Measurements from ENCODE around the gene CAPN10. TPM values are rescaled to one million over a fixed set of nuclear protein-coding genes. Genes with fewer than 3 reads are reported as not detected.
A peak's percentile ranks its signal among the peaks of the same experiment; 100 is the strongest.

CAPN10 gene
- total RNA-seq, 1 experiment from 2014 or later, result 27.8 TPM

- Mint-ChIP-seq H3K4me1 (ENCODE audit: low read depth, unreplicated experiment) (no peaks in the 10 kb centered on the region), H3K27ac (ENCODE audit: unreplicated experiment) (no peak overlapping the region), H3K9me3 (ENCODE audit: unreplicated experiment) (no peaks in the 10 kb centered on the region), H3K27me3 (ENCODE audit: insufficient read depth, unreplicated experiment) (no peaks in the 10 kb centered on the region), H3K4me3 (ENCODE audit: unreplicated experiment) (no peak overlapping the region), H3K36me3 (ENCODE audit: insufficient read depth, unreplicated experiment) (no peaks in the 10 kb centered on the region)
- intact Hi-C loops (cut with micrococcal nuclease; ENCODE audit: unreplicated experiment), result no loop called here
- ChIA-PET CTCF (no interaction called here), POLR2A (no interaction called here)
- no peaks in the 10 kb centered on the region for H3K9me3 ChIP-seq
- DNase-seq, result peak; percentile 32 to 33
- no TSS peak for BruUV-seq (replicated peaks)
- no peaks in the 10 kb centered on the region for H3K27me3 ChIP-seq (replicated peaks; ENCODE audit: control insufficient read depth, insufficient read depth, low read length)
- no peaks in the 10 kb centered on the region for H3K4me1 ChIP-seq
- H3K4me3 ChIP-seq (ENCODE audit: low read depth, low read length), result no peak overlapping the region
- TF ChIP-seq, protein P1, sequence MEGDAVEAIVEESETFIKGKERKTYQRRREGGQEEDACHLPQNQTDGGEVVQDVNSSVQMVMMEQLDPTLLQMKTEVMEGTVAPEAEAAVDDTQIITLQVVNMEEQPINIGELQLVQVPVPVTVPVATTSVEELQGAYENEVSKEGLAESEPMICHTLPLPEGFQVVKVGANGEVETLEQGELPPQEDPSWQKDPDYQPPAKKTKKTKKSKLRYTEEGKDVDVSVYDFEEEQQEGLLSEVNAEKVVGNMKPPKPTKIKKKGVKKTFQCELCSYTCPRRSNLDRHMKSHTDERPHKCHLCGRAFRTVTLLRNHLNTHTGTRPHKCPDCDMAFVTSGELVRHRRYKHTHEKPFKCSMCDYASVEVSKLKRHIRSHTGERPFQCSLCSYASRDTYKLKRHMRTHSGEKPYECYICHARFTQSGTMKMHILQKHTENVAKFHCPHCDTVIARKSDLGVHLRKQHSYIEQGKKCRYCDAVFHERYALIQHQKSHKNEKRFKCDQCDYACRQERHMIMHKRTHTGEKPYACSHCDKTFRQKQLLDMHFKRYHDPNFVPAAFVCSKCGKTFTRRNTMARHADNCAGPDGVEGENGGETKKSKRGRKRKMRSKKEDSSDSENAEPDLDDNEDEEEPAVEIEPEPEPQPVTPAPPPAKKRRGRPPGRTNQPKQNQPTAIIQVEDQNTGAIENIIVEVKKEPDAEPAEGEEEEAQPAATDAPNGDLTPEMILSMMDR (IDR thresholded peaks at IDR 0.05; ENCODE audit: insufficient read depth in 1 of 2, low read depth in 1 of 2, low read length in 1 of 2, severe bottlenecking in 1 of 2, unreplicated experiment in 1 of 2), result no peak
- no peaks in the 10 kb centered on the region; the same call in 1 of the 2 replicates for H3K36me3 ChIP-seq (ENCODE audit: control insufficient read depth, insufficient read depth, low read length)
Observed at GRCh38 chr2:240595381-240596079, 9.0 kb downstream of the CAPN10 start.

DNA sequence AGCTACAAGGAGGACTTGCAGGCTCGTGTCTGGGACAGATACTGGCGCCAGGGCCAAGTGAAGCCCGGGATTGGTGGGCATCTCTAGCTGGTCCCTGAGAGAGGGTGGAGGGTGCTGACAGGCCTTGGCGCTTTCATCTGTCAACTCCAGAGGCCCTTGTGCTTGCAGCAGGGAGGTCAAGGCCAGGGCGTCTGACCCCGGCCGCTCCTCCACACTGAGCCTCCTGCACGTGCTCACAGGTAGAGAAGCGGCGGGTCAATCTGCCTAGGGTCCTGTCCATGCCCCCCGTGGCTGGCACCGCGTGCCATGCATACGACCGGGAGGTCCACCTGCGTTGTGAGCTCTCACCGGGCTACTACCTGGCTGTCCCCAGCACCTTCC, 9.5 kb downstream of the CAPN10 start:
- DNase-seq, result peak in 1 of 2 experiments; percentile 14
- H3K27me3 ChIP-seq (replicated peaks; ENCODE audit: control insufficient read depth, insufficient read depth, low read length), result no peaks in the 10 kb centered on the region
- no peaks in the 10 kb centered on the region for H3K27me3 Mint-ChIP-seq (ENCODE audit: insufficient read depth, unreplicated experiment)
- ChIA-PET POLR2A (no interaction called here), CTCF (interaction anchor here (1.0 kb wide), 1 partner anchor 9 kb away, joined by 3 read pairs; no protein-coding TSS in a partner anchor)
- H3K4me1 Mint-ChIP-seq (ENCODE audit: low read depth, unreplicated experiment), result no peaks in the 10 kb centered on the region
- H3K9me3 ChIP-seq, result no peaks in the 10 kb centered on the region
- BruUV-seq (replicated peaks), result no TSS peak
- no peaks in the 10 kb centered on the region; the same call in 1 of the 2 replicates for H3K36me3 ChIP-seq (ENCODE audit: control insufficient read depth, insufficient read depth, low read length)
- intact Hi-C loops (cut with micrococcal nuclease; ENCODE audit: unreplicated experiment), result no loop called here
- H3K9me3 Mint-ChIP-seq (ENCODE audit: unreplicated experiment), result no peaks in the 10 kb centered on the region
- TF ChIP-seq, protein P1 (IDR thresholded peaks at IDR 0.05; ENCODE audit: insufficient read depth in 1 of 2, low read depth in 1 of 2, low read length in 1 of 2, severe bottlenecking in 1 of 2, unreplicated experiment in 1 of 2), result no peak
- H3K27ac Mint-ChIP-seq (ENCODE audit: unreplicated experiment), result no peak overlapping the region
- no peaks in the 10 kb centered on the region for H3K4me1 ChIP-seq
- no peak overlapping the region for H3K4me3 Mint-ChIP-seq (ENCODE audit: unreplicated experiment)
- H3K4me3 ChIP-seq (ENCODE audit: low read depth, low read length), result no peak overlapping the region
- no peaks in the 10 kb centered on the region for H3K36me3 Mint-ChIP-seq (ENCODE audit: insufficient read depth, unreplicated experiment)

DNA sequence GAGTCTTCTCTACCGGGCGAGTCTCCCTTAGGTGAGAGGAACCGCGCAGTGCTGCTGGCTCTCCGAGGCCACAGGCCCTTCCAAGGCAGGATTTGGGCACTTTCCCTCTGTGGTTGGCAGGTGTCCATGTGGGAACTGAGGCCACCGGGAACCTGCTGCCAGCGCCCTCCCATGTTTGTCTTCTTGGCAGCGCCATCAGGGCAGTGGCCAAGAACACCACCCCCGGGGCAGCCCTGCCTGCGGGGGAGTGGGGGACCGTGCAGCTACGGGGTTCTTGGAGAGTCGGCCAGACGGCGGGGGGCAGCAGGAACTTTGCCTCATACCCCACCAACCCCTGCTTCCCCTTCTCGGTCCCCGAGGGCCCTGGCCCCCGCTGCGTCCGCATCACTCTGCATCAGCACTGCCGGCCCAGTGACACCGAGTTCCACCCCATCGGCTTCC, 10.0 kb downstream of the CAPN10 start:
- no peak overlapping the region for H3K4me3 Mint-ChIP-seq (ENCODE audit: unreplicated experiment)
- H3K4me1 ChIP-seq, result no peaks in the 10 kb centered on the region
- peak in 1 of 2 experiments; percentile 19 for DNase-seq
- H3K27ac Mint-ChIP-seq (ENCODE audit: unreplicated experiment), result no peak overlapping the region
- intact Hi-C loops (cut with micrococcal nuclease; ENCODE audit: unreplicated experiment), result no loop called here
- CTCF ChIA-PET, result interaction anchor here (1.0 kb wide), 1 partner anchor 10 kb away, joined by 3 read pairs; no protein-coding TSS in a partner anchor
- H3K4me1 Mint-ChIP-seq (ENCODE audit: low read depth, unreplicated experiment), result no peaks in the 10 kb centered on the region
- H3K9me3 Mint-ChIP-seq (ENCODE audit: unreplicated experiment), result no peaks in the 10 kb centered on the region
- H3K36me3 Mint-ChIP-seq (ENCODE audit: insufficient read depth, unreplicated experiment), result no peaks in the 10 kb centered on the region
- TF ChIP-seq, protein P1 (IDR thresholded peaks at IDR 0.05; ENCODE audit: insufficient read depth in 1 of 2, low read depth in 1 of 2, low read length in 1 of 2, severe bottlenecking in 1 of 2, unreplicated experiment in 1 of 2), result no peak
- POLR2A ChIA-PET, result no interaction called here
- H3K9me3 ChIP-seq, result no peaks in the 10 kb centered on the region
- no peak overlapping the region for H3K4me3 ChIP-seq (ENCODE audit: low read depth, low read length)
- no peaks in the 10 kb centered on the region for H3K27me3 Mint-ChIP-seq (ENCODE audit: insufficient read depth, unreplicated experiment)
- no TSS peak for BruUV-seq (replicated peaks)
- H3K27me3 ChIP-seq (replicated peaks; ENCODE audit: control insufficient read depth, insufficient read depth, low read length), result no peaks in the 10 kb centered on the region
- H3K36me3 ChIP-seq (ENCODE audit: control insufficient read depth, insufficient read depth, low read length), result no peaks in the 10 kb centered on the region; the same call in 1 of the 2 replicates
